Islet precursor cell (in vitro differentiated cells): ENCODE measurements around the gene SH3YL1.

Experiments used
- DNase-seq: peaks from one replicate; pipeline ENCODE4 v3.0.0-alpha.2; 2018

Gene SH3YL1

GRCh38 chr2:257842-258241 is 6.0 kb downstream of the SH3YL1 start:
- DNase-seq, result no peak

GRCh38 chr2:257429-257828 is 6.4 kb downstream of the SH3YL1 start:
- DNase-seq, result no peak

GRCh38 chr2:256094-256493 is 7.7 kb downstream of the SH3YL1 start:
- DNase-seq, result no peak

GRCh38 chr2:255195-255594 is 8.6 kb downstream of the SH3YL1 start:
- no peak for DNase-seq

DNA sequence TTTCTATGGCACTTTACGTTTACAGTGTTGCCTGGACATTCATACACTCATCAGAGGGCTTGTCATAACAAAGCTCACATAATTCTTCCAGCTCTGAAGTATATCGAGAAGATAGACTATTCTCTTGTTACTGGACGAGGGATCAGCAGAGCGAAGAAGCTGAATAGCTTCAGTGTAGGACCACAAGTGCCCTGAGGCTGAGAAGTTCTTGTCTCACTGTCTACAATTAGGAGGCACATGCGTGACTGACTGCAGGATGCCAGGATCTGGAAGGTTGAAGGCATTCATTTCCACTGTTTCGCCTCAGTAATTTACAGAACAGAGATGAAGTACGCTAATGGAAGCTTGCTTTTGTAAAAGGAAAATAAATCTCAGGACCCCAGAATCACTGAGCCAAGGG is 9.6 kb downstream of the SH3YL1 start:
- peak; percentile 74 for DNase-seq

GRCh38 chr2:253202-253638 is 10.6 kb downstream of the SH3YL1 start:
- DNase-seq, result no peak

DNA sequence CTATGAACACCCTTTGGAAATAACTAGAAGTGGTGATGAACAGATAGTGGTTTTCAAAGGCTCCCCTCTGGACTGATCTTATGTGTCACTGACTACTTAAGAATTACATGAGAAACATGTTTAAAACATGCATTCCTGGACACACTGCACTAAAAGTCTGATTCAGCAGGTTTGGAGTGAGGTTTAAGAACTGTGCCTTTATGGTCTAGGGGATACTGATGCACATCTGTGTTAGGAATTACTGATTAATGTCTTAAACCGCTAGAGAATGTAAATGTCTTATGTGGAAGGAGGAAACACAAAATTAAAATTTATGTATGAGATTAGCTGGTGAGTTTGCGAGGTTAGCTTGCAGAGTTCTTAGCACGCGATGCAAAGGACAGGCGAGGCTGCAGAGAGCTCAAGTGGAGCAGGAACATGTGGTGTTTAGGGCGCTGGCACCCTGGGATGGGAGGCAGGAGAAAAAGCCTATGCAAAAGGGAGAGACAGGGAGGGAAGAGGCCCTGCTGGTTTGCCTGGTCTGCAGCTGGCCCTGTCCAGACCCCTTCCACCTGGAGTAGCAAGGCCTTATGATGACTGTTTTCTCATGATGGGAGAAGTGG is 11.7 kb downstream of the SH3YL1 start:
- DNase-seq, result no peak

DNA sequence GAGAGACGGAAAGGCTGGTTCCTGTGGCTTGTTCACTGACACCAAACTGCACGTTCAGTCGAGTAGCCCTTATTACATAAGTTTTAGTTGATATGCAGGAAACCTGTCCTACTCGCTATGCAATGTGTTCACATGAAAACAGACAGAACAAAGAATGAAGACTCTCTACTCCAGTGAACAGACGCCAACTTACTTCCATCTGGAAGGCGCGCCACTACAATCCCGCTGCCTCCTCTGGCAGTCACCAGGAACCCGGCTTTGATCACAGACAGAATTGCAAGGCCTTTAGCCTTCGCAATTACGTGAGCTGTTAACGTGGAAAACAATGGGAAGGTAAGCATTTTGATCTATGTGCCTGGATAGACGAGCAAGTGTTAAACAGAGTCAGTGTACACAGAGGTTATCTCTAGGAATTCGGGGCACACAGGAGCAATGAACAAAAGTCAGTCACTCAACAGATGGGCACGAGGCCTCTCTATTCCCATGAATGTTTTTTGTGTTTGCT is 14.2 kb downstream of the SH3YL1 start:
- no peak for DNase-seq

GRCh38 chr2:248724-249123 is 15.1 kb downstream of the SH3YL1 start:
- no peak for DNase-seq

DNA sequence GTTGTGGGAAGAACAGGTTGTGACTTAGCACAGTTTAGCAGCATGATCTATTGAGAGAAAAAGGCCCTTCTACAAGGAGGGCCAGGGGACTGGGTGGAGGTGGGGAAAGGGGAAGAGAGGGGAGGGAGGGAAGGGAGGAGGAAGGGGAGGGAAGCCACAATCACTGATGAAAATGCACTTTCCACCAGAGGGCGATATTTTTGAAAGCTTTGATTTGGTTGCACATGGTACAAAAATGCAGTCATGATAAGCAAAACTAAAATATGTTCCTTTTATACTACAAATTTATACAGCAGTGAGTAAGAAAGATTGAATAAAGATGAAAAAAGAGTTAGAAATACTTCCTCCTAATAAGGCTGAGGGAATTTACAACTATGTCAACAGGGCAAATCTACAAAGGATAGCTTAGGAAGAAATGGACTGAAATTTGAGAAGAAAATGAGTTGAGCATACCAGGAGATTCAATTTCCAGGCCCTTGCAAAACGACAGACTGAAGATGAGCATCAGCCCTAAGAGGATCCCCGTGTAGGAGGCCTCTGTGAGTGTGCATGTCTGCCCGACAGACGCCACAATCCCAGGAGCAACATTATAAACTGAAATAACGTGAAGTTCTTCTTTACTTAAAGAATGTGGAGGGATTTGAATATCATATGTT is 17.2 kb downstream of the SH3YL1 start:
- DNase-seq, result no peak

DNA sequence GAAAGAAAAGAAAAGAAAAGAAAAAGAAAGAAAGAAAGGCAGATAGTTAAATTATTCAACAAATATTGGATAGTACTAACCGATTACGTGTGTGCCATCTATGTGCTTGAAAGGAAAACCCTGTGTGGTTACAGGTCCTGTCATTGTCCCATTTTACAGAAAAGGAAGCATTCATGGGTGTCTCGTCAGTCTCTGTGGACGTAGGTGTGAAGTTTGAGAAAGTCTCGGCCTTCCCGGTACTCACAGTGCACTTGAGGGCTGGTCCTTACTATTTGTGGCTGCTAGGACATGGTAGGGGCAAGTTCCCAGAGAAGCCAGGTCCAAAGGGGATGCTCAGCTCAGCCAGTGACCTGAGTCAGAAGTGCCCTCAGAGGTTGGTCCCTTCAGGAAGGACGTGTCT is 19.3 kb downstream of the SH3YL1 start:
- no peak for DNase-seq

DNA sequence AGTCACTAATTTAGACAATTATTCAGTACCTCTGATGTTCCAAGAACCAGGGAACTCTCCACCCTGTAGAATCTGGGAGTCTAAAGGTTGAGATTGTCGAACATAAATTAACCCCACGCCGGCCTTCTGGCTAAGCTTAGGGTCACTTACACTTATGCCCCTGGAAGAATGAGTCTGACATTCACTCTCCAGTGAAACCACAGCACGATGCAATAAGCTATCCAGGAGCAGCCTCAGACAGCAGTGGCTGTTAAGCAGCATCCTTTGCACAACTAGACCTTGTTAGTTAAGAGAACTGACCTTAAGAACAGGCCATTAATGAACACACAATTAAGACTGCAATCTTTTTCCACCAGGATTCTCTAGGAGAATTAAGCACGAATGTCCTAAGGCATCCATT is 25.0 kb downstream of the SH3YL1 start:
- no peak for DNase-seq

GRCh38 chr2:238431-238830 is 25.4 kb downstream of the SH3YL1 start:
- no peak for DNase-seq

DNA sequence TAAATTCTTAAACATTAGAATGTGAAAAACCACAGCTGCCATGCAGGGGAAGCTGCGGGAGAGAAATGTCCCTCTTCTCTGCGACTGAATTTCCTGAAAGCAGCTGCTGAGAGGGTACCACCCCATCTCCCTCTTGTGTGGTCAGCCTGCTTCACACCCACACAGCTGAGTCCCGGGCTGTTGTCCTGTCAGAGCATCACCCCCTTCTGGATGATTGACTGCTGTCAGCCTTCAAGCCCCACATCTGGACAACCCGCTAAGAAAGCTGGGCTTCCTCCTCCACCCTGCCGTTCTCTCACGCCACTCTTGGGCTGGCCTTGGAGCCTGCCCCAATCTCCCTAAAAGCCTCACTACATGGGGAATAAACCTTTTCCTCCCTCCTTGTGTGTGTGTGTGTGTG is 26.0 kb downstream of the SH3YL1 start:
- no peak for DNase-seq

DNA sequence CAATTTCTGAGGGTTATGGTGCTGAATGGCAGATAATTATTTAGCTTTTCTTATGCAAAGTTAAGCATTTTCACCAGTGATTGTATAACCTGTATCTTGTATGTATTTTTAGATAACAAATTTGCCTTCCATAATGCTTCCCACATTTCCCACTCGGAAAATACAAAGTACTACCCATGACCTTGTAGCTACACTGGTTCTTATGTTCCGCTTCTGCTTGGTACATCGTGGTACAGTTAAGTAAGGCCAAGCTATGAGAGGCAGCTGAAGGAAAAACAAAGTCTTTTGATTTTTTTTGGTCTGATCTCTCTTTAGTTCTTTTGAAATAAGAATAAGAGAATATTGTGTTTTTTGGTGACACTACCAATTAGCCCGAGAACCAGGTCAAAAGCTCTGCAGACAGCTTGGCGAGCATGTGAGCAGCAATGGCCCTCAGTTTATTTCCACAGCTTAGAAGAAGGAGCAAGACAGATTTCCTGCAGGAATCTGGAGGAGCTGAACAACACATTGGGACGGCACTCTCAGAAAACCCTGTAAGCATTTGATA is 26.8 kb downstream of the SH3YL1 start:
- no peak for DNase-seq

DNA sequence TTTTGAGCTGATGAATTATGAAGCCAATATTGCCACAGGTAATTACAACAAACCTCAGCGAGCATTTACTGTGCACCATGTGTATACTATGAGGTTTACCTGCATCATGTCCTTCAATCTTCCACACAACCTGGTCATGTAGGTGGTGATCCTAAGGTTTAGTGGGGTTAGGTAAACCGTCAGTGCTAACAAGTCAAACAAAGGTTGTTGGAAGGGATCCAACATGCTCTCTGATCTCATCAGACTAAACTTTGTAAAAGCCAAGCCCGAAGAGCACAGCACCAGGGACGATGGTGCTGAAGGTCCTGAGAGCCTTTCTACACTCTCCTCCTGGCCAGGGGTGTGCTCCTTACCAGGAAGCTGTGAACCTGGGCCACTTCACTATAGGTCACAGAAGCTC is 29.4 kb downstream of the SH3YL1 start:
- DNase-seq, result no peak

DNA sequence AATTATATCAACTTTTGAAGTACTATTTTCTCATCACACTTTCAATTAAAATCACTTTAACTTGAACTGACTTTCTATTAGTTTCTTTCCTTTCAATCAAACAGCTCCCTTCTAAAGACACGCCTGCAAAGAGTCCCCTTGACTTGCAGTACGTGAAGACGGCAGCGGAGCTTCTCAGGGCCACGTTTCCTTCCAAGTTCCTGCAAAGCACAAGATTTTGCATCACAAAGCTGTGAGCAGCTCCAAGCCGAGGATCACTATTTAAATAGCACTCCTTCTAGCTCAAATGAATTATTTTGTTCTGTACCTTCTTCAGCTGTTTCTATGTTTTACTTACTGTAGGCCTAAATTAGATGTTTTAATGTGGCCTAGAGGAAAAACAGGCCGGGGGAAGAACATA is 30.8 kb downstream of the SH3YL1 start:
- no peak for DNase-seq

GRCh38 chr2:231521-232185 is 32.2 kb downstream of the SH3YL1 start:
- no peak for DNase-seq

GRCh38 chr2:228518-229278 is 35.1 kb downstream of the SH3YL1 start:
- DNase-seq, result no peak

DNA sequence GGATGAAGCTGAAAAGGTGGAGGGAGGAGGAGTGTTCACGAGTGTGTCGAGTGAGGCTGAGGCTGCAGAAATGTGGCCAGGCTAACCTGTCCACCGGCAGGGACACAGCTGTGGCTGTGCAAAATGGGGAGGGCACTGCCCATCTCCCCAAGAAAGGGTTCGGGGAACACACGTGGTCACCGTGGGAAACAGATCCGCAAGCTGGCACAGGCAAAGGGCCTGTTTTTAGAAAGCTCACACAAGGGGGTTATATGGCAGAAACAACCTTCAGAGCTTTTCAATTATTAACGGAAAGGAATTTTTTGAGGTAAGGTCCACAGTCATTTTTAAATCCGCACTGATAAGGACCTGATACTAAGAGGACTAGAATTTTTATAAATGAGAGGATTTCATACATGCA is 35.7 kb downstream of the SH3YL1 start:
- no peak for DNase-seq

- no peak for DNase-seq
Measured at GRCh38 chr2:223971-224760, 39.7 kb downstream of the SH3YL1 start.

- no peak for DNase-seq
Measured at GRCh38 chr2:223451-223850, 40.4 kb downstream of the SH3YL1 start.
